Measurements from ENCODE around the gene IRAK3.

IRAK3 gene

GRCh38 chr12:66243911-66244310 is 54.9 kb downstream of the IRAK3 start:
- TF ChIP-seq NFIC (IDR thresholded peaks at IDR 0.05) (no peak), EP300 (IDR thresholded peaks at IDR 0.05; ENCODE audit: borderline replicate concordance) (no peak), TCF12 (IDR thresholded peaks at IDR 0.05; ENCODE audit: low read depth) (no peak), CREB1 (IDR thresholded peaks at IDR 0.05; ENCODE audit: low read depth) (no peak), FOXM1 (IDR thresholded peaks at IDR 0.05; ENCODE audit: borderline replicate concordance, low read depth) (no peak), RAD21 (IDR thresholded peaks at IDR 0.05; ENCODE audit: low read depth) (no peak), TEAD4 (IDR thresholded peaks at IDR 0.05) (no peak), REST (IDR thresholded peaks at IDR 0.05; ENCODE audit: low read depth) (no peak), TAF1 (IDR thresholded peaks at IDR 0.05; ENCODE audit: low read depth) (no peak), MAX (IDR thresholded peaks at IDR 0.05) (no peak), ZBTB7A (IDR thresholded peaks at IDR 0.05; ENCODE audit: low read depth) (no peak), EGR1 (IDR thresholded peaks at IDR 0.05) (no peak), YY1 (IDR thresholded peaks at IDR 0.05; ENCODE audit: low read depth) (no peak)

GRCh38 chr12:66244446-66244845 is 55.4 kb downstream of the IRAK3 start:
- TF ChIP-seq TCF12 (IDR thresholded peaks at IDR 0.05; ENCODE audit: low read depth): no peak
- TF ChIP-seq TAF1 (IDR thresholded peaks at IDR 0.05; ENCODE audit: low read depth): no peak
- no peak for TF ChIP-seq MAX (IDR thresholded peaks at IDR 0.05)
- TF ChIP-seq RAD21 (IDR thresholded peaks at IDR 0.05; ENCODE audit: low read depth): no peak
- TF ChIP-seq YY1 (IDR thresholded peaks at IDR 0.05; ENCODE audit: low read depth): no peak
- no peak for TF ChIP-seq FOXM1 (IDR thresholded peaks at IDR 0.05; ENCODE audit: borderline replicate concordance, low read depth)
- no peak for TF ChIP-seq USF1 (IDR thresholded peaks at IDR 0.05)
- TF ChIP-seq REST (IDR thresholded peaks at IDR 0.05; ENCODE audit: low read depth): no peak
- TF ChIP-seq EP300 (IDR thresholded peaks at IDR 0.05; ENCODE audit: borderline replicate concordance): no peak
- no peak for TF ChIP-seq NFIC (IDR thresholded peaks at IDR 0.05)
- no peak for TF ChIP-seq CREB1 (IDR thresholded peaks at IDR 0.05; ENCODE audit: low read depth)
- no peak for TF ChIP-seq TEAD4 (IDR thresholded peaks at IDR 0.05)

GRCh38 chr12:66247741-66248140 is 58.7 kb downstream of the IRAK3 start:
- TF ChIP-seq EGR1 (IDR thresholded peaks at IDR 0.05) (no peak), EP300 (IDR thresholded peaks at IDR 0.05; ENCODE audit: borderline replicate concordance) (no peak), REST (IDR thresholded peaks at IDR 0.05; ENCODE audit: low read depth) (no peak), YY1 (IDR thresholded peaks at IDR 0.05; ENCODE audit: low read depth) (no peak), CREB1 (IDR thresholded peaks at IDR 0.05; ENCODE audit: low read depth) (no peak), CEBPB (IDR thresholded peaks at IDR 0.05) (no peak), TEAD4 (IDR thresholded peaks at IDR 0.05) (no peak)

GRCh38 chr12:66251049-66251448 is 62.0 kb downstream of the IRAK3 start:
- TF ChIP-seq EGR1 (IDR thresholded peaks at IDR 0.05) (no peak), ZBTB7A (IDR thresholded peaks at IDR 0.05; ENCODE audit: low read depth) (no peak), NFIC (IDR thresholded peaks at IDR 0.05) (no peak), REST (IDR thresholded peaks at IDR 0.05; ENCODE audit: low read depth) (no peak), TAF1 (IDR thresholded peaks at IDR 0.05; ENCODE audit: low read depth) (no peak), TCF12 (IDR thresholded peaks at IDR 0.05; ENCODE audit: low read depth) (no peak), RAD21 (IDR thresholded peaks at IDR 0.05; ENCODE audit: low read depth) (no peak), USF1 (IDR thresholded peaks at IDR 0.05) (no peak), FOXM1 (IDR thresholded peaks at IDR 0.05; ENCODE audit: borderline replicate concordance, low read depth) (no peak), CREB1 (IDR thresholded peaks at IDR 0.05; ENCODE audit: low read depth) (no peak), YY1 (IDR thresholded peaks at IDR 0.05; ENCODE audit: low read depth) (no peak), CEBPB (IDR thresholded peaks at IDR 0.05) (no peak), TEAD4 (IDR thresholded peaks at IDR 0.05) (no peak), MAX (IDR thresholded peaks at IDR 0.05) (no peak), EP300 (IDR thresholded peaks at IDR 0.05; ENCODE audit: borderline replicate concordance) (no peak)
